ENCODE results near the gene ERAL1.
"Not testable (repeated sequence)": the region's sequence is repeated elsewhere in the genome, so short reads cannot be mapped to it uniquely, and the experiment has no call there.

The ERAL1 gene

GRCh38 chr17:28895794-28896447 is 41.1 kb downstream of the ERAL1 start:
- peak overlapping the region; percentile 99 for H3K9ac ChIP-seq (ENCODE audit: low read depth, low read length)
- H3K9me3 ChIP-seq (ENCODE audit: control insufficient read depth, insufficient read depth, low read length): no peaks in the 10 kb centered on the region
- H3K36me3 ChIP-seq (ENCODE audit: insufficient read depth, low read length): no peaks in the 10 kb centered on the region
- H3K4me1 ChIP-seq (ENCODE audit: insufficient read depth, low read length): peaks cover 8% of the 10 kb centered on the region

GRCh38 chr17:28896491-28896883 is 41.7 kb downstream of the ERAL1 start:
- Histone ChIP-seq H3K9ac (ENCODE audit: low read depth, low read length) (peak overlapping the region; percentile 99), H3K36me3 (ENCODE audit: insufficient read depth, low read length) (no peaks in the 10 kb centered on the region), H3K9me3 (ENCODE audit: control insufficient read depth, insufficient read depth, low read length) (no peaks in the 10 kb centered on the region), H3K4me1 (ENCODE audit: insufficient read depth, low read length) (peaks cover 9% of the 10 kb centered on the region)

- no peaks in the 10 kb centered on the region for H3K36me3 ChIP-seq (ENCODE audit: insufficient read depth, low read length)
- H3K9me3 ChIP-seq (ENCODE audit: control insufficient read depth, insufficient read depth, low read length): no peaks in the 10 kb centered on the region
- peaks cover 13% of the 10 kb centered on the region for H3K4me1 ChIP-seq (ENCODE audit: insufficient read depth, low read length)
- peak within 1 kb of the TSS; percentile 99 for H3K9ac ChIP-seq (ENCODE audit: low read depth, low read length)
These were observed 42.3 kb downstream of the ERAL1 start, which contains the start of gene FLOT2 for GRCh38 chr17:28896884-28897768. Gene FLOT2, minus strand, starts transcription at chr17:28897733. Its CDS starts 159 bp downstream, at chr17:28897574.

- Histone ChIP-seq H3K9me3 (ENCODE audit: control insufficient read depth, insufficient read depth, low read length) (no peaks in the 10 kb centered on the region), H3K9ac (ENCODE audit: low read depth, low read length) (peak overlapping the region; percentile 99; the same call in 1 of the 2 replicates), H3K4me1 (ENCODE audit: insufficient read depth, low read length) (peaks cover 13% of the 10 kb centered on the region), H3K36me3 (ENCODE audit: insufficient read depth, low read length) (no peaks in the 10 kb centered on the region)
These were observed 43.1 kb downstream of the ERAL1 start for GRCh38 chr17:28897769-28898526.

GRCh38 chr17:28898527-28898955 is 43.7 kb downstream of the ERAL1 start:
- Histone ChIP-seq H3K36me3 (ENCODE audit: insufficient read depth, low read length) (no peaks in the 10 kb centered on the region), H3K9me3 (ENCODE audit: control insufficient read depth, insufficient read depth, low read length) (no peaks in the 10 kb centered on the region), H3K9ac (ENCODE audit: low read depth, low read length) (no peak overlapping the region), H3K4me1 (ENCODE audit: insufficient read depth, low read length) (peaks cover 13% of the 10 kb centered on the region)

- Histone ChIP-seq H3K36me3 (ENCODE audit: insufficient read depth, low read length) (no peaks in the 10 kb centered on the region), H3K9me3 (ENCODE audit: control insufficient read depth, insufficient read depth, low read length) (no peaks in the 10 kb centered on the region), H3K9ac (ENCODE audit: low read depth, low read length) (no peak overlapping the region), H3K4me1 (ENCODE audit: insufficient read depth, low read length) (peaks cover 13% of the 10 kb centered on the region)
These were observed 44.5 kb downstream of the ERAL1 start for GRCh38 chr17:28899212-28899815.

GRCh38 chr17:28900986-28901726 is 46.3 kb downstream of the ERAL1 start:
- H3K4me1 ChIP-seq (ENCODE audit: insufficient read depth, low read length): peaks cover 8% of the 10 kb centered on the region
- H3K9me3 ChIP-seq (ENCODE audit: control insufficient read depth, insufficient read depth, low read length): no peaks in the 10 kb centered on the region
- H3K9ac ChIP-seq (ENCODE audit: low read depth, low read length): peak overlapping the region; percentile 70; the same call in 1 of the 2 replicates

GRCh38 chr17:28901866-28902818 is 47.3 kb downstream of the ERAL1 start:
- Histone ChIP-seq H3K9ac (ENCODE audit: low read depth, low read length) (peak overlapping the region; percentile 70), H3K36me3 (ENCODE audit: insufficient read depth, low read length) (peaks cover 12% of the 10 kb centered on the region), H3K4me1 (ENCODE audit: insufficient read depth, low read length) (peaks cover 5% of the 10 kb centered on the region; the same call in 1 of the 2 replicates), H3K9me3 (ENCODE audit: control insufficient read depth, insufficient read depth, low read length) (no peaks in the 10 kb centered on the region)

More at GRCh38 chr17:28900986-28901726, 46.3 kb downstream of the ERAL1 start:
- peaks cover 5% of the 10 kb centered on the region for H3K36me3 ChIP-seq (ENCODE audit: insufficient read depth, low read length)

GRCh38 chr17:28902819-28903545 is 48.2 kb downstream of the ERAL1 start, which contains the start of gene DHRS13:
Gene DHRS13, minus strand, starts transcription at chr17:28903079. Its CDS starts 135 bp downstream, at chr17:28902944.
- Histone ChIP-seq H3K9me3 (ENCODE audit: control insufficient read depth, insufficient read depth, low read length) (no peaks in the 10 kb centered on the region), H3K9ac (ENCODE audit: low read depth, low read length) (peak within 1 kb of the TSS; percentile 70), H3K36me3 (ENCODE audit: insufficient read depth, low read length) (peaks cover 21% of the 10 kb centered on the region), H3K4me1 (ENCODE audit: insufficient read depth, low read length) (peaks cover 5% of the 10 kb centered on the region; the same call in 1 of the 2 replicates)

- not testable (repeated sequence) for H3K9me3 ChIP-seq (ENCODE audit: control insufficient read depth, insufficient read depth, low read length); H3K9ac ChIP-seq (ENCODE audit: low read depth, low read length); H3K4me1 ChIP-seq (ENCODE audit: insufficient read depth, low read length)
- H3K36me3 ChIP-seq (ENCODE audit: insufficient read depth, low read length): peaks cover 24% of the 10 kb centered on the region
These were observed 48.7 kb downstream of the ERAL1 start for GRCh38 chr17:28903546-28903841.

GRCh38 chr17:28904800-28905199 is 50.0 kb downstream of the ERAL1 start:
- H3K4me1 ChIP-seq (ENCODE audit: insufficient read depth, low read length): peaks cover 8% of the 10 kb centered on the region; the same call in 1 of the 2 replicates
- no peaks in the 10 kb centered on the region for H3K9me3 ChIP-seq (ENCODE audit: control insufficient read depth, insufficient read depth, low read length)
- H3K9ac ChIP-seq (ENCODE audit: low read depth, low read length): no peak overlapping the region
- H3K36me3 ChIP-seq (ENCODE audit: insufficient read depth, low read length): peaks cover 35% of the 10 kb centered on the region

GRCh38 chr17:28906276-28906675 is 51.5 kb downstream of the ERAL1 start:
- peaks cover 48% of the 10 kb centered on the region for H3K36me3 ChIP-seq (ENCODE audit: insufficient read depth, low read length)
- H3K9me3 ChIP-seq (ENCODE audit: control insufficient read depth, insufficient read depth, low read length): no peaks in the 10 kb centered on the region
- H3K9ac ChIP-seq (ENCODE audit: low read depth, low read length): no peak overlapping the region

More at GRCh38 chr17:28906276-28906675, 51.5 kb downstream of the ERAL1 start:
- peaks cover 13% of the 10 kb centered on the region for H3K4me1 ChIP-seq (ENCODE audit: insufficient read depth, low read length)

Measured in ES-I3 (cell line).